B cell (primary cell): Measurements from ENCODE around the gene HARBI1. TPM values are rescaled to one million over a fixed set of nuclear protein-coding genes. Genes with fewer than 3 reads are reported as not detected.

Source experiments
- ATAC-seq: fragments of 200-7000 bp; cut with Tn5 transposase; one replicate; pipeline ENCODE4 v1.10.0; 2021; ENCODE audit warnings: low read depth, mild to moderate bottlenecking, moderate number of reproducible peaks, moderate library complexity
- CTCF ChIA-PET: fragments of 350-600 bp; sonication (Branson Sonifier 250); formaldehyde crosslinking; loops from one replicate; lab custom pipeline; 2021; ENCODE audit warnings: antibody characterized with exemption, inconsistent platforms; lab: Charles Lee
- POLR2A ChIA-PET: fragments of 350-600 bp; sonication (Branson Sonifier 250); formaldehyde crosslinking; loops from one replicate; lab custom pipeline; 2021; ENCODE audit warnings: antibody characterized with exemption; lab: Charles Lee
- DNase-seq: peaks from one replicate; pipeline ENCODE4 v3.0.0; 2013
- H2AFZ ChIP-seq: 2 replicates; pipeline ENCODE4 v1.6.1; 2012; ENCODE audit warnings: mild to moderate bottlenecking, low read depth, low read length; ENCODE audit not compliant: insufficient read depth, poor library complexity, severe bottlenecking
- H3K27ac ChIP-seq, 2 donors: 1 replicate in 1 of 2; 2 replicates in 1 of 2; pipeline ENCODE4 v1.5.1; 2012 to 2013; ENCODE audit warnings: low read length in 2 of 2, mild to moderate bottlenecking in 2 of 2, moderate library complexity in 1 of 2
- H3K27me3 ChIP-seq, 4 experiments: fragments of 200-600 bp in 1 of 4; sonication (generic) in 1 of 4; replicated peaks in 1 of 4; 1 replicate in 2 of 4; 2 replicates in 2 of 4; pipeline versions ENCODE4 v1.6.1 to v1.7.0; 2013 to 2016; ENCODE audit warnings: low read length in 3 of 4, mild to moderate bottlenecking in 2 of 4, mixed read lengths in 1 of 4, moderate library complexity in 1 of 4; ENCODE audit not compliant: insufficient read depth in 4 of 4, control insufficient read depth in 3 of 4; ENCODE audit errors: control extremely low read depth in 1 of 4
- H3K36me3 ChIP-seq, 2 experiments: replicated peaks in 1 of 2; 1 replicate in 1 of 2; 2 replicates in 1 of 2; pipeline versions ENCODE4 v1.6.1 to v1.7.1; 2013; ENCODE audit warnings: low read length in 1 of 2; ENCODE audit not compliant: insufficient read depth in 2 of 2, control insufficient read depth in 1 of 2; ENCODE audit errors: control extremely low read depth in 1 of 2, extremely low read depth in 1 of 2
- H3K4me1 ChIP-seq, 2 donors: fragments of 200-600 bp in 1 of 2; sonication (generic) in 1 of 2; 1 replicate in 1 of 2; 2 replicates in 1 of 2; pipeline versions ENCODE4 v1.5.1 to v1.6.1; 2013 to 2017; ENCODE audit warnings: low read length in 2 of 2; ENCODE audit not compliant: control insufficient read depth in 2 of 2, insufficient read depth in 2 of 2
- H3K4me2 ChIP-seq: replicated peaks from 2 replicates; pipeline ENCODE3; 2012; ENCODE audit warnings: mild to moderate bottlenecking, low read depth, low read length; ENCODE audit not compliant: poor library complexity, severe bottlenecking
- H3K4me3 ChIP-seq, 5 experiments: fragments of 200-600 bp in 1 of 5; sonication (generic) in 1 of 5; 1 replicate in 3 of 5; 2 replicates in 2 of 5; pipeline versions ENCODE4 v1.5.1 to v1.7.0; 2011 to 2016; ENCODE audit warnings: low read length in 4 of 5, mild to moderate bottlenecking in 4 of 5, low read depth in 2 of 5, control low read depth in 1 of 5, moderate library complexity in 1 of 5; ENCODE audit not compliant: insufficient read depth in 1 of 5; ENCODE audit errors: control extremely low read depth in 1 of 5, extremely low read depth in 1 of 5
- H3K79me2 ChIP-seq: fragments of 200-600 bp; sonication (generic); one replicate; pipeline ENCODE4 v1.6.0; 2016; ENCODE audit warnings: low read length; ENCODE audit not compliant: control insufficient read depth, insufficient read depth
- H3K9ac ChIP-seq: fragments of 200-600 bp; sonication (generic); 2 replicates; pipeline ENCODE4 v1.6.1; 2017; ENCODE audit warnings: mild to moderate bottlenecking, low read length, moderate library complexity
- H3K9me3 ChIP-seq, 3 donors: one replicate each; pipeline versions ENCODE4 v1.6.1 to v1.7.1; 2013; ENCODE audit warnings: low read length in 2 of 3; ENCODE audit not compliant: control insufficient read depth in 2 of 3, insufficient read depth in 1 of 3; ENCODE audit errors: control extremely low read depth in 1 of 3
- H4K20me1 ChIP-seq: 2 replicates; pipeline ENCODE4 v1.6.0; 2012; ENCODE audit warnings: mild to moderate bottlenecking, low read length; ENCODE audit not compliant: insufficient read depth, control insufficient read depth, poor library complexity, severe bottlenecking
- H3K27ac Mint-ChIP-seq: one replicate; pipeline ENCODE4 v1.8.0; 2021; ENCODE audit warnings: mixed read lengths
- H3K27me3 Mint-ChIP-seq: one replicate; pipeline ENCODE4 v1.8.0; 2021; ENCODE audit warnings: mixed read lengths
- H3K4me1 Mint-ChIP-seq: one replicate; pipeline ENCODE4 v1.8.0; 2021; ENCODE audit warnings: mixed read lengths
- H3K4me3 Mint-ChIP-seq: one replicate; pipeline ENCODE4 v1.8.0; 2021; ENCODE audit warnings: mixed read lengths
- H3K9me3 Mint-ChIP-seq: one replicate; pipeline ENCODE4 v1.8.0; 2022; ENCODE audit warnings: mixed read lengths; ENCODE audit not compliant: insufficient read depth
- CTCF ChIP-seq: fragments of 200-600 bp; IDR thresholded peaks from one replicate; pipeline ENCODE4 v1.8.0; 2022; ENCODE audit warnings: antibody characterized with exemption, mild to moderate bottlenecking
- EZH2 ChIP-seq: IDR thresholded peaks from 2 replicates; pipeline ENCODE4 v1.6.1; 2012; ENCODE audit warnings: borderline replicate concordance, low read depth, mild to moderate bottlenecking, moderate library complexity, low read length; ENCODE audit not compliant: insufficient read depth, poor library complexity, severe bottlenecking
- WGBS: methylation state at CpG from one replicate; pipeline ENCODE4 v1.1.5; 2013; ENCODE audit warnings: missing lambda C conversion rate; ENCODE audit not compliant: insufficient coverage; 5-methylcytosine and 5-hydroxymethylcytosine counted together
- intact Hi-C: fragments of 100-400 bp; cut with micrococcal nuclease; formaldehyde crosslinking; loops from one replicate; pipeline ENCODE4 v1.10.0; 2022
- polyA plus RNA-seq: library from polyadenylated mRNA; depleted of rRNA; stranded (reverse); fragments of >200 nt; gene quantifications from 2 replicates; pipeline ENCODE4 v1.2.3, GENCODE V29; 2012
- total RNA-seq, 2 donors: library from RNA; stranded (reverse); fragments of 120-200 nt in 1 of 2; gene quantifications; 1 replicate in 1 of 2; 2 replicates in 1 of 2; pipeline versions ENCODE4 v1.2.3 to v1.2.4, GENCODE V29; 2013 to 2022

Gene HARBI1
- total and polyA plus RNA-seq, 2 donors (not counting 1 experiment from before 2014, with no cell fraction given) = 7.7 to 8.0 TPM

DNA sequence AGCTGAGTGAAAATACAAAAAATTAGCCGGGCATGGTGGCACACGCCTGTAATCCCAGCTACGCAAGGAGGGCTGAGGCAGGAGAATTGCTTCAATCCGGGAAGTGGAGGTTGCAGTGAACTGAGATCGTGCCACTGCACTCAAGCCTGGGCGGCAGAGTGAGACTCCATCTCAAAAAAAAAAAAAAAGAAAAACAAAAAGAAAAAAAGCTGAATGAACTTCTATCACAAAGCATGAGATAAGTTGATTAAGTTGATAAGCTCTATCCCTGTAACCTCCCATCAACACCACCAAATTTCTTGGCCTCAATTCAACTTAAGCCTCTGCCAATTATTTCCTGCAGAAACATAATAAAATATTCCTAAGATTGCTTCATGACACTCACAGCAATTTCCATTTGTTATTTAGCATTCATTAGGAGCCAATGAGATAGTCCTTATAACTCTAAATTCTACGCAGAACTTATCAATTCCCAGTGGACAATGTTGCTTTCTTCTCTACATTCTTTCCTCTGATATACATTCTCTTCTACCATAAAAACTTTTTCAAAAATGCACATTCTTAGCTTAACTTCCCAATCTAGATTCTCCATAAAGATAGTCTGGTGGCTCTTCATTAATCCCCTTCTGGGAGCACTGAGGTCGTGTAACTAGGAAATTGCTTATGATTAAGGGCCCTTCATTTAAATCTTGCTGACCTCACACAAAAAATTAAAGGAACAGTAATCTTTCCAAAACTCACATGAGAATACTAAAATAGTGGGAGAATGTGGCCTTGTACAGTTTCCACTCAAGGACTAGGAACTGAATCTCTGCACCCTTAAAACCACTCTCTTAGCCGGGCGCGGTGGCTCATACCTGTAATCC is 26.1 kb downstream of the HARBI1 start:
- Histone ChIP-seq H3K4me3 (no peak overlapping the region), H3K27me3 (no peaks in the 10 kb centered on the region), H3K36me3 (no peaks in the 10 kb centered on the region), H3K9me3 (no peaks in the 10 kb centered on the region), H2AFZ (no peak overlapping the region), H3K27ac (no peak overlapping the region), H3K4me2 (peak overlapping the region; percentile 27), H3K9ac (no peak overlapping the region), H3K79me2 (peaks cover 91% of the 10 kb centered on the region), H4K20me1 (peaks cover 34% of the 10 kb centered on the region), H3K4me1 (peaks cover 18 to 21% of the 10 kb centered on the region in 2 donors)
- TF ChIP-seq CTCF = no peak
- no peak for TF ChIP-seq EZH2
- ChIA-PET CTCF (interaction anchor here (1.3 kb wide), 1 partner anchor 27 kb away, joined by 3 read pairs; the partner anchor contains the start of gene ATG13), POLR2A (interaction anchor here (0.7 kb wide), 2 partner anchors 9 to 33 kb away, joined by 3 to 5 read pairs; no protein-coding TSS in a partner anchor)
- H3K27ac Mint-ChIP-seq = no peak overlapping the region
- DNase-seq (no peak), ATAC-seq (no peak)
- peak overlapping the region; percentile 17 for H3K4me3 Mint-ChIP-seq
- 99% methylated on average over 8 of the region's 11 CpGs for WGBS
- H3K4me1 Mint-ChIP-seq = peaks cover 45% of the 10 kb centered on the region
- H3K9me3 Mint-ChIP-seq = no peaks in the 10 kb centered on the region
- intact Hi-C loops = no loop called here
- H3K27me3 Mint-ChIP-seq = no peaks in the 10 kb centered on the region

GRCh38 chr11:46588915-46589314 is 28.1 kb downstream of the HARBI1 start:
- Histone ChIP-seq H4K20me1 (peaks cover 34% of the 10 kb centered on the region), H3K27ac (no peak overlapping the region), H3K79me2 (peaks cover 89% of the 10 kb centered on the region), H3K4me2 (no peak overlapping the region), H3K27me3 (no peaks in the 10 kb centered on the region), H3K9me3 (no peaks in the 10 kb centered on the region), H3K4me1 (peaks cover 12 to 14% of the 10 kb centered on the region in 2 donors), H3K9ac (no peak overlapping the region), H3K36me3 (no peaks in the 10 kb centered on the region), H3K4me3 (no peak overlapping the region), H2AFZ (no peak overlapping the region)
- ATAC-seq (no peak), DNase-seq (no peak)
- H3K27me3 Mint-ChIP-seq = no peaks in the 10 kb centered on the region
- no peaks in the 10 kb centered on the region for H3K9me3 Mint-ChIP-seq
- H3K4me3 Mint-ChIP-seq = no peak overlapping the region
- ChIA-PET POLR2A (interaction anchor here (0.7 kb wide), 1 partner anchor 356 kb away, joined by 7 read pairs; no protein-coding TSS in a partner anchor), CTCF (no interaction called here)
- TF ChIP-seq EZH2 (no peak), CTCF (no peak)
- H3K4me1 Mint-ChIP-seq = peaks cover 41% of the 10 kb centered on the region
- intact Hi-C loops = no loop called here
- H3K27ac Mint-ChIP-seq = no peak overlapping the region
